CD4-positive, alpha-beta T cell treated with Interleukin-4 for 1 hour (primary cell): ENCODE measurements around the gene APOC3.
"Not testable (repeated sequence)": the region's sequence is repeated elsewhere in the genome, so short reads cannot be mapped to it uniquely, and the experiment has no call there.

Experiments
- DNase-seq, 2 donors: peaks; one replicate each; pipeline ENCODE4 v3.0.0-alpha.2; 2020 to 2022

APOC3 gene

DNA sequence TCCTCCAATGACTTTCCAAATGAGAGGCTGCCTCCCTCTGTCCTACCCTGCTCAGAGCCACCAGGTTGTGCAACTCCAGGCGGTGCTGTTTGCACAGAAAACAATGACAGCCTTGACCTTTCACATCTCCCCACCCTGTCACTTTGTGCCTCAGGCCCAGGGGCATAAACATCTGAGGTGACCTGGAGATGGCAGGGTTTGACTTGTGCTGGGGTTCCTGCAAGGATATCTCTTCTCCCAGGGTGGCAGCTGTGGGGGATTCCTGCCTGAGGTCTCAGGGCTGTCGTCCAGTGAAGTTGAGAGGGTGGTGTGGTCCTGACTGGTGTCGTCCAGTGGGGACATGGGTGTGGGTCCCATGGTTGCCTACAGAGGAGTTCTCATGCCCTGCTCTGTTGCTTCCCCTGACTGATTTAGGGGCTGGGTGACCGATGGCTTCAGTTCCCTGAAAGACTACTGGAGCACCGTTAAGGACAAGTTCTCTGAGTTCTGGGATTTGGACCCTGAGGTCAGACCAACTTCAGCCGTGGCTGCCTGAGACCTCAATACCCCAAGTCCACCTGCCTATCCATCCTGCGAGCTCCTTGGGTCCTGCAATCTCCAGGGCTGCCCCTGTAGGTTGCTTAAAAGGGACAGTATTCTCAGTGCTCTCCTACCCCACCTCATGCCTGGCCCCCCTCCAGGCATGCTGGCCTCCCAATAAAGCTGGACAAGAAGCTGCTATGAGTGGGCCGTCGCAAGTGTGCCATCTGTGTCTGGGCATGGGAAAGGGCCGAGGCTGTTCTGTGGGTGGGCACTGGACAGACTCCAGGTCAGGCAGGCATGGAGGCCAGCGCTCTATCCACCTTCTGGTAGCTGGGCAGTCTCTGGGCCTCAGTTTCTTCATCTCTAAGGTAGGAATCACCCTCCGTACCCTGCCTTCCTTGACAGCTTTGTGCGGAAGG, 2.9 kb downstream of the APOC3 start:
- DNase-seq: no peak

DNA sequence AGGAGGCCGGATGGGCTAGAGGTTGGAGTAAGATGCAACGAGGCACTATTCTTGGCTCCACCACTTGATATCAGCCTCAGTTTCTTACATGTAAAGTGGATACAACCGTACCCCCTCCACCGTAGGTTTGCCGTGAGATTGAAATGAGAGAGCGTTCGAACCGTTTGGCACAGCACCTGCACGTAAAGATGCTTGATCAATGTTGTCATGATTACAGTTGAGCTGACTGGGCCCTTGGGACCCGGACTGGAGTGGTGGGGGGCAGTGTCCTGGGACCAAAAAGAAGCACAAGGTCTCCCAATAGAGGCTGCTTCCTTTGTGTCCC, 3.7 kb downstream of the APOC3 start:
- DNase-seq: no peak

DNA sequence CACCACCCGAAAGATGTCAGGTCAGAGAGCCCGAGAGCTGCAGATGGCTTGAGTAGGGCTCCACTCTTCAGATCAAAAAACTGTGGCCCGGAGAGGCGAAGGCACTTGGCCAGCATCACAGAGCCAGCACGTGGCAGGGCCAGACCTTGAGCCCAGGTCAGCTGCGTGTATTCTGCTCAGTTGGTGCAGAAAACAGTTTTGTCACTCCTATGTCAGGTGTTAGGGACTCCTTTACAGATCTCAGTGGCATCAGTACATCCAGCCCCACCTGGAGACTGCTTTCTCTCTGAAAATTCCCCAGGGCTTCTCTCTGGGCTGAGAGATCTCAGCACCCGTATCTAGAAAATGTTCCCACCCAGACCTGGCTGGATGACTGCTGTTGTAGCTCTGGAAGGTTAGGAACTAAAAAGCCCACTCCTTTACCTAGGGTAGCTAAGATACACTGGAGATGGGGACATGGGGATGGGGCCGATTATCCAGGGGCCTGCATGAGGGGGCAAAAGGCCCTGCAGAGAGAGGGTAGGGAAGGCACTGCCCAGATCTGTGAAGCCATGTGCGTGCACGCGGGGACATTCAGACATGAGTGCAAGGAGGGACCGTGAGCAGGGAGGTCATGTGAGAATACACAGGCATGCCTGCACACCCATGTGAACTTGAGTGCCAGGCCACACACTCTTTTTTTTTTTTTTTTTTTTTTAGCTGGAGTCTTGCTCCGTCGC, 4.3 kb downstream of the APOC3 start:
- no peak for DNase-seq

DNA sequence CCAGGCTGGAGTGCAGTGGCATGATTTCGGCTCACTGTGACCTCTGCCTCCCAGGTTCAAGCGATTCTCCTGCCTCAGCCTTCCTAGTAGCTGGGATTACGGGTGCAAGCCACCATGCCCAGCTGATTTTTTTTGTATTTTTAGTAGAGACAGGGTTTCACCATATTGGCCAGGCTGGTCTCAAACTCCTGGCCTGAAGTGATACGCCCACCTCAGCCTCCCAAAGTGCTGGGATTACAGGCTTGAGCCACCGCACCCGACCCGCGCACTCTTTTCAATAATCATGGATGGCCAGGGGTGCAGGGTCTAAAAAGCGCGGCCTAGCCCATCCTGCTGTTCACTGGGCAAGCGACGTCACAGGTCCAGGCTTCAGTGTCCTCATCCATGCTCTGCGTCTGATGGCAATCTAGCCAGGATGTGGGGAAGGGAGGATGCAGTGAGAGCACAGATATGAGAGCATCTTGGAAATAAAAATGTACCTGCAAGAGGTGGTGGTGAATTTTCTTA, 4.9 kb downstream of the APOC3 start:
- not testable (repeated sequence) for DNase-seq

DNA sequence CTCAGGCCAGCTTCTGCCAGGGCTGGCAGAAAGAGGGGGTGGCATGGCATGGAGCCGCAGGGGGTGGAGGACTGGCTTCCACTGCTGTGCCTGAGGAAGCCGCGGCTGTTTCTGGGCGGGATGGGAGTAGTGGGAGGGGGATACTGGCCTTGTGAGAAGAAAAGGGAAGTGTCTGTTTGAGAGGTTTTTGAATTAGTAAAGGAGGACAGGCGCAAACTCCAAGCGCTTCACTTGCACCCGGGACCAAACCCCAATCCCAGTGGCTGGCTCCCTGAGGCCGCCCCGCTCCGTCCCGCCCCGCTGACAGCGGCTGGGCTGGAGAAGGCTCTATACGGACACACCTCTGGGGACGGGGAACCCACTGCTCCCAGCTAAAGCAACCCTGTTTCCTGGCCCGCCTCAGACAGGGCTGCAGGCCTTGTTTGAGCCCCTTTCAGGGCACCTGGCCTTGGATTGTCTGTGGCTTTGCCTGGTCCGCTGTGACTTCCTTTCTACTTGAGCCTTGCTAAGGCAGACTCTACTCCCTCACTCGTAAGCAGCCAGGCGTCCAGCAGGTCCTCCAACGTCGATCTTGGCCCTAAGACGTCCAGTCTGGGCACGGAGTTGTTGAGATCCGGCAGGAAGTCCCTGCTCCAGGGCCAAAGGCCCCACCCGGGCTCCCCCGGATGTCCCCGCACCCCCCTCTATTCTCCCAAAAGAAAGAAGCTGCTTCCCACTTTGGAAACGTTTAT, 5.5 kb downstream of the APOC3 start:
- DNase-seq: no peak

DNA sequence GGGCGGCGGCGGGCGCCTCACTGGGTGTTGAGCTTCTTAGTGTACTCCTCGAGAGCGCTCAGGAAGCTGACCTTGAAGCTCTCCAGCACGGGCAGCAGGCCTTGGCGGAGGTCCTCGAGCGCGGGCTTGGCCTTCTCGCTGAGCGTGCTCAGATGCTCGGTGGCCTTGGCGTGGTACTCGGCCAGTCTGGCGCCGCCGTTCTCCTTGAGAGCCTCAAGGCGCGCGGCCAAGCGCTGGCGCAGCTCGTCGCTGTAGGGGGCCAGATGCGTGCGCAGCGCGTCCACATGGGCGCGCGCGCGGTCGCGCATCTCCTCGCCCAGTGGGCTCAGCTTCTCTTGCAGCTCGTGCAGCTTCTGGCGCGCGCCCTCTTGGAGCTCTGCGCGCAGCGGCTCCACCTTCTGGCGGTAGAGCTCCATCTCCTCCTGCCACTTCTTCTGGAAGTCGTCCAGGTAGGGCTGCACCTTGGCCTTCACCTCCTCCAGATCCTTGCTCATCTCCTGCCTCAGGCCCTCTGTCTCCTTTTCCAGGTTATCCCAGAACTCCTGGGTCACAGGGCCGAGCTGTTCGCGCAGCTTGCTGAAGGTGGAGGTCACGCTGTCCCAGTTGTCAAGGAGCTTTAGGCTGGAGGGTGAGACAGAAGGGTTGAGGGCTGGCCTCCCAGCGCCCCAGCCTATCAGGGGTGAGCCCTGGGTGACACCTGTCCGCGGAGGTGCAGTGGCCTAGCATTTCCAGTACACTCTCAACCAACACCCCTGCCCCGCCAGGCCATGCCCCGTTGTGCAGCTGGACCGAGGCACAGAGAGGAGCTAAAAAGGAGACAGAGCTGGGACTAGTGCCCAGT, 6.3 kb downstream of the APOC3 start:
- peak; percentile 85 to 87 for DNase-seq

DNA sequence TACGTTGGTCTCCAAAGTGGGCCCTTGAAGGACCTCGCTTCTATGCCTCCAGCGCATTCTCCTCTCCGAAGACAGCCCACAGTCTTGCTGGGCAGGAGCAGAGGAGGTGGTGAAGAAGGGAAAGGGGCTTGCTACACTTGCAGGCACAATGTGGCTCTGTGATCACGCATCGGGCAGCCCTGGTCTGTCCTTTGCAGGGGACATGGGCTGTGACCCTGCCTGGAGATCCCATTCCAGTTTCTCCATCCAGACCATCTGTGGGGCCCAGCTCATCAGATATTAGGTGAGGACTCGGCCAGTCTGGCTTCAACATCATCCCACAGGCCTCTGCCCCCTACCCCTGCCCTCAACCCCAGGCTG, 6.9 kb downstream of the APOC3 start:
- DNase-seq: no peak

DNA sequence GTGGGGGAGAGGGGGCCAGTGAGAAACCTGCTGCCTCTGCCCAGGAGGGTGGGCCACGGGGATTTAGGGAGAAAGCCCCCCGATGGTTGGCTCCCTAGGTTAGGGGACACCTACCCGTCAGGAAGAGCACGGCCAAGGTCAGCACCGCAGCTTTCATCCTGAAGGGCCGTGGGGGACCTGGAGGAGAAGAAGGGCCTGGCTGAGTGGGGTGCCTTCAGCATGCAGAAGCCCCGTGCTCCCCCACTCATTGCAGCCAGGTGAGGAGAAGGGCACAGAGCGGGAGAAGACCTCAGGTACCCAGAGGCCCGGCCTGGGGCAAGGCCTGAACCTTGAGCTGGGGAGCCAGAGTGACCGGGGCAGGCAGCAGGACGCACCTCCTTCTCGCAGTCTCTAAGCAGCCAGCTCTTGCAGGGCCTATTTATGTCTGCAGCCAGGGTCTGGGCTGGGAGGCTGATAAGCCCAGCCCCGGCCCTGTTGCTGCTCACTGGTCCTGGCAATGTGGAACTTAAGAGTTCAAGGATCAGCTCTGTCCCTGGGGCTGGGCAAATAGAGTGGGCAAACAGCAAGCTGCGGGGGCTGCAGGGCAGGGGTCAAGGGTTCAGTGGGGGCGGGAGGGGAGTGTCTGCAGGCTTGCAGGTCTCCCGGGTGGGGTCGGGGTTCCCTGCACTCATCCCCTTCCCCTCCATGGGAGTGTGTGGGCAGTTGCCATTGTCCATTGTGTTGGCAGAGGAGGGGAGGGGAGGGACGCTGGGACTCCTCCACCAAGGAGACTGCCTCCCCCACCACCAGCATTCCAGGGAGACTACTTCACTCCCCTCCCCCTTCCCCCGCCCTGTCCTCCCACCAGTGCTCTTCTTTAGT, 7.8 kb downstream of the APOC3 start, which contains the start of gene APOA1:
TSS of gene APOA1 (minus strand) at position 392 of the 861 bp plus-strand sequence. CDS start at position 157, 235 bp downstream.
- no peak for DNase-seq

DNA sequence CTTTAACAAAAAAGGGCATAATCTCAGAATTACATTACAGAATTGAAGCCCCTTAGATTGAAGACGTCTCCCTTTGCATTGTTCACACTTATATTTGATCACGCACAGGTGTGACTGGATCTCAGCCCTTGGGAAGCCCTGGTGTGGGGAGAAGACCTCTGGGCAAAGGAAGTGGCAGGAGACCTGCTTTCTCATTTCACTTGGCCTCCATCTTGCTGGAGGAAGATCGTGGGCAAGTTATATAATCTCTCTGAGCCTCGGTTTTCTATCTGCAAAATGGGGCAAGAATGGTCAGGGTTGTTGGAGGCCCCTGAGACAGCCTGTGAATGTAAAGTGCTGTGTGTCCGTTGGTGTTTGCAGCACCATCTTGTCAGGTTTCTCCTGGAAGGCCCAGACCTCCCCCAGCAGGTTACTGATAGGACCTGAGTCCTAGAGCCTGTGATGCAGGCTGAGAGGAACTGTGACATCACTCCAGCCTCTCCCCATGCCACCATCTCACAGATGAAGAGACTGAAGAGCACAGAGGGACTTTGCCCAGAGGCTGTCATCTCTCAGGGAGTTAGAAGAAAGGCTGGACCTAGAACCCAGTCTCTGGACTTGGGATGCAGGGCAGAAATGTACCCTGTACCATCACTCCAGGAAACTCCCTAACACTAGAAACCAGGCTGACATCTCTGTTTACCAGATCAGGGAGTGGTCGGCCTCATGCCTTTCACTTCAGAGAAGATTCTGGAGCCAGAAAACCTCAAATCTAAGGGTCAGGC, 8.8 kb downstream of the APOC3 start:
- no peak for DNase-seq

DNA sequence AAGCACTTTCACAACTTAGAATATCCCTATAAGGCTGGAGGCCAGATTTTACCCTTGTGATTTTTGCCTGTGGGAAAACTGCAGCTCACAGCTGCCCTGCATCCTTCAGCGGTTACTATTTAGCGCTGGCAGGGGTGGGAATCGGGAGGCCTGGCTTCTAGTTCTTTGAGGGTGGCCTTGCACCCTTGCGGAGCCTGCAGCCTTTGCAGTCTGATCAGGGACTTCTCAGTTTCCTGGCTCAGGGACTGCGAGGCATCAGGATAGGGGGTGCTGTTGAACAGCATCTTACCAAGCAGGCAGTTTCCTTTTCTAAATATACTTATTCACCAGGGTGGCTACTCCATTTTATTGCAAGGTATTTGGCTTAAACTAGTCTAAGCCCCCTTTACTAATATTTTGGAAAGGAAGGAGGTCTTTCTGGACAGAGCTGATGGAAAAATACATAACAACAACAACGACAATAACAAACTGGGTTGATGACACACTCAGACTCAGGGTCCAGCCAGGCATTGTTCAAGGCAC, 10.6 kb downstream of the APOC3 start:
- no peak for DNase-seq

DNA sequence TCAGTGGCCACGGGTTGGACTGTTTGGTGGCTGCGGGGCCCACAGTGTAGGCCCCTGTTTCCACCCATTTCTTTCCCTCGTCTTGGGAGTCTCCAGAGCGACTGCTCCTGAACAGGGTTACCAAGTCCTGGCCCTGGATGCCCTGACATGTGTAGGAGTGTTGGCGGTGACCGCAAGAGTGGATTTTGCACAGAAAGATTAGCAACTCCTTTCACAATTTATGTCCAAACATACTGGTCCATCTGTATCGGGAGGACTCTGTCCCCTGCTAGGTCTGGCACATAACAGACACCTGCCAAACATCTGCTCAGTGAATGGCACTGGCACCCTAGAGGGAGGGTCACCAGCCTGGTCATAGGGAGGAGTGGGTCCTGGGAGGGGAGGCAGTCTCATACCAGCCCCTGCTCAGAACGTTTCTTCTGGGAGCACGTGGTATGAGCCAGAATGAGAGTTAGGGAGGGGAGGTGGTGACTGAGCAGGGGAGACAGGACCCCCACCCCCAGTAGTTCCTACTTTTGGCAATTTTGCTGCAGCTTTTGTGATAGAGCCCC, 11.1 kb downstream of the APOC3 start:
- DNase-seq: no peak

DNA sequence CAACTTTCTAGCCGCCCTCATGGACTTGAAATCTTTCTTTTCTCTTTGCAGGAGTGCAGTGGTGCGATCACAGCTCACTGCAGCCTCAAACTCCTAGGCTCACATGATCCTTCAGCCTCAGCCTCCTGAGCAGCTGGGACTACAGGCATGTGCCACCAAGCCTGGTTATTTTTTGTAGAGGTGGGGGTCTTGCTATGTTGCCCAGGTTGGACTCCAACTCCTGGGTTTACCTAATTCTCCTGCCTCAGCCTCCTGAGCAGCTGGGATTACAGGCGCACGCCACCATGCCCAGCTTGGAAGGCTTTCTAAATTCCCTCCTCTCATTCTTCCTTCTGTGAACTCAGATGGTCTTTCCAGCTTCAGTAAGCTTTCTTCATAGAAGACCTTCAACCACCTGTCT, 12.4 kb downstream of the APOC3 start:
- DNase-seq: no peak

DNA sequence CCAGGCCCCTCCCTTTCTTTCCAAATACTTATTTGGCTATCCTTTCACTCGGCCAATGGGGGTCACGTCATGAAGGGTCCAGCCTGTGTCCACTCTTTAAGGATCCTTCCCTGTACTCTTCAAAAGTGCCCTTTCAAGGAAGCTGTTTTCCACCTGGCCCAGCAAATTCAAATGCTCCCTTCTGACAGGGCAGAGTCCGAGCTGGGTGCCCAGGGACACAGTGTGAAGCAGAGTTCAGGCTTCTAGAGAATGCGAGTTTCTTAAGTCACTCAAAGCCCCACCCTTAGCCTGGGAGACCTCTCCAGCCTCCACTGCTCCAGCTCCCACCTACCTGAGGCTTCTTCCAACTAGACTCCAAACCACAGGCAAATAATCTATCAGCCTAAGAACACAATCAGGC, 13.2 kb downstream of the APOC3 start:
- DNase-seq: no peak

DNA sequence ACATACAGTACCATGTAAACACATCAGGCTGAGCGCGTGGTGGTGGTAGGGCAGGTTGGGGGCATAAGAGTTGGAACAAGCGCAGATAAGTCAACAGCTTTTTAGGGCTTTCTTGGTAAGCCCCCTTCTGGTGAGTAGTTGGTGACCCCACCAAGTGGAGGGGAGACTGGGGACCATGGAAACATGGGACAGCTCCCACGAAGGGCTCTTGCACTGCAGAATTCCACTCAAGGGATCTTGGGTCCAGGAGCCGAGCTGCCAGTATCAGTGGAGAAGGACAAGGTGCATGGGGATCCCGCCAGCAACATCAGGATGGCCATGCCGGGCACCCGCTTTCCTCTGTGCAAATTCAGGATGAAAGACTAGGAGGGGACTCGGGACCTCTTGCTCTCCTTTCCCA, 14.0 kb downstream of the APOC3 start:
- DNase-seq: no peak

DNA sequence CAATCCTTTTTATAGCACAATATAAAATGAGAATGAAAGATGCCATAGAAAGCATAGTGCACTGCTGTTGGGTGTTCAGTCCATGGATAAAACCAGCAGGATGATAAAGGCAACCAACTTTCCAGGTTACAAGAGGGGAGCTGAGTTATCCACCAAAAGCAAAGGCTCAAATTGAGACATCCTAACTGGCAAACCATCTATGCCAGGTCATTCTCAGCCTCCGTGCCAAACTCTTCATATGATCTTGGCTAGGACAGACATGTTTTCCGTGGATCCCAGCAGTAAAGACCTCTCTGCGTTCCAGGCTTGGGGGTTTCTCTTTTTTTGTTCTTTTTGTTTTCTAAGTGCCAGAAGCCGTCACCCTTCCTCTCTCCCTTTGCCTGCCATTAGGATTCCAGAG, 15.0 kb downstream of the APOC3 start:
- DNase-seq: no peak

DNA sequence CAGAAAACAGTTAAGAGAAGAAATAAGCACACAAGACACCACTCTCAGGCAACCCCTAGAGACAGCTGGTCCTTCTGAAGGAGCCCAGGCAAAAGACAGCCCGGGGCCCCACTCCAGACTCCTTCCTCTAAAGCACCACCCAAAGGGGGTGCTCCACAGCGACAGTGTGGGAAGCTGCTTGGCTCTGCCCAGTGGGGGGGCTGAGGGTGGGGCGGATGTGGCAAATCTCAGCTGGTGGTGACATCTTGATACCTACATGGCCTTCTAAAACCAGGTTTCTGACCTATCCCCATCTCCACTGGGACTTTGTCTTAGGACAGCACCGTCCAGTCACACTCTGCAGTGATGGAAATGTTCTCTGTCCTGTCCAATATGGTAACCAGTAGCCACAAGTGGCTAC, 17.9 kb downstream of the APOC3 start:
- no peak for DNase-seq

DNA sequence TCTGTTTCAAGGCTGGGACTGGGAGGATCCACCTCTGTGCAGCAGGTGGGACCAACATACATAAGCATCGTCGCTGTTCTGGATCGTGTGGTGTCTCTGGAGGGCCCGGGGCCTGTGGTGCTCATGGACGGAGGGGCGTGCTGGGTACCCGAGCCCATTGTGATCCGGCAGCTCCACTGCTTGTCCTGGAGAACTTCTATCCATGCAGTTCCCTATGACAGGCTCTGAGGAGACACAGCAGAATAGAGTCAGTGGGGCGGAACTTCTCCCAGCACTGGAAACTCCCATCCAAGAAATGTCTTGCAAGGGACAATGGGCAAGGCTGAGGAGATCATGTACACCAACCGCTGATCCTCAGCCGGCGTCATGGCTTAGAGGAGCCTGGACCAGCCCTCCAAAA, 19.4 kb downstream of the APOC3 start:
- no peak for DNase-seq

DNA sequence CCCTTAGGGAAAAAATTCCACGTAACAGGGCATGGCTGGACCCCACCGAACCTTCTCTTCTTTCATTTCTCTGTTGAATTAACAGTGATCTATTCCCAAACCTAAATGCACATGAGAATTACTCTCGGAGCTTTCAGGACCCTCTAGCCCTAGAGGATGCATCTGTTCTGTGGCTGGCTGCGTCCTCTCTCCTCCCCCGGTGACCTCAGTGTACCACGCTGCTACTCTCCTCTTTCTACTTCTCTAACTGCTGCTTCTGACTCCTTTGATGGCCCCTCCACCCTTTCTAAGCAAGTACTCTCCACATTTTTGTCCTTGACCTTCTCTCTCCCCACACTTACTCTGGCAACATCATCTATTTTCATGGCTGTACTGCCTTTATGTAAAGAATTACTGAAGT, 19.8 kb downstream of the APOC3 start:
- DNase-seq: no peak

DNA sequence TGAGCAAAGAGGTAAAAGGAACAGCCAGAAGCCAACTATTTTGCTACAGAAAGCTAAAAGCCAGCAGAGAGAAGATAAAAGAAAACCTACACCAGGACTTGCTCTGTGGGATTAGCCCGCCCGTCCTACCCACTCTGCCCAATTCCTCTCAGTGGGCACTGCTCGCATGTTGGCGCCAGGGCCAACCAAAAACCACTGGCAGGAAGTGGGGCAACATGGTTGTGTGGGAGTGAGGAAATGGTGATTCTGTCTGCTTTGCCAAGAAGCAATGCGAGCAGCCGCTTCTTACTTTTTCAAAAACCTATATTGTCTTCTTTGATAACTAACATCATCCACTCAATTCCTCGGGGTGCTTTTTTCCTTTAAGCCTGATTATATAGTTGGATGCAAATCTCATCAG, 21.9 kb downstream of the APOC3 start:
- peak; percentile 50 to 61 for DNase-seq
